ENCODE data around the gene CHST11.

The CHST11 gene

GRCh38 chr12:104516821-104517220 lies 60.1 kb downstream of the CHST11 start:
- peaks cover 3 to 34% (median 12%) of the 10 kb centered on the region in 11 experiments; a peak in 11 of 22 replicates for H3K36me3 ChIP-seq
- no peak overlapping the region for H3K9ac ChIP-seq
- H4K20me1 ChIP-seq, result peaks cover 86 to 96% (median 92%) of the 10 kb centered on the region in 11 experiments; a peak in 21 of 22 replicates
- H3K4me2 ChIP-seq, result peak overlapping the region in 10 of 11 experiments; percentile 8 to 96 (median 90); a peak in 18 of 22 replicates
- H3K9me3 ChIP-seq (replicated peaks in 1 of 11), result peaks cover 0 to 8% (median 0%) of the 10 kb centered on the region in 11 experiments; a peak in 2 of 22 replicates
- no peak overlapping the region for H3K4me3 ChIP-seq
- peak overlapping the region in 5 of 11 experiments; percentile 1 to 84 (median 82); a peak in 3 of 22 replicates for H3K27ac ChIP-seq
- H3K4me1 ChIP-seq, result peaks cover 58 to 91% (median 86%) of the 10 kb centered on the region in 10 experiments
- no peaks in the 10 kb centered on the region for H3K27me3 ChIP-seq
- TF ChIP-seq Cebpa-rat (IDR thresholded peaks at IDR 0.05), result no peak

GRCh38 chr12:104517880-104518279 lies 61.1 kb downstream of the CHST11 start:
- peak overlapping the region in 10 of 11 experiments; percentile 2 to 96 (median 90); a peak in 18 of 22 replicates for H3K4me2 ChIP-seq
- no peaks in the 10 kb centered on the region for H3K27me3 ChIP-seq
- peaks cover 3 to 28% (median 12%) of the 10 kb centered on the region in 11 experiments; a peak in 10 of 22 replicates for H3K36me3 ChIP-seq
- no peak overlapping the region for H3K4me3 ChIP-seq
- H3K9ac ChIP-seq, result peak overlapping the region in 5 of 11 experiments; percentile 12 to 57 (median 20); a peak in 7 of 22 replicates
- peak overlapping the region in 8 of 11 experiments; percentile 4 to 88 (median 80); a peak in 13 of 22 replicates for H3K27ac ChIP-seq
- H3K9me3 ChIP-seq (replicated peaks in 1 of 11), result peaks cover 0 to 8% (median 0%) of the 10 kb centered on the region in 11 experiments; a peak in 2 of 22 replicates
- H4K20me1 ChIP-seq, result peaks cover 80 to 96% (median 85%) of the 10 kb centered on the region in 11 experiments; a peak in 21 of 22 replicates
- TF ChIP-seq Cebpa-rat (IDR thresholded peaks at IDR 0.05), result no peak
- peaks cover 69 to 98% (median 93%) of the 10 kb centered on the region in 10 experiments for H3K4me1 ChIP-seq

GRCh38 chr12:104519190-104520019 lies 62.7 kb downstream of the CHST11 start:
- Histone ChIP-seq H3K4me1 (peaks cover 84 to 100% (median 96%) of the 10 kb centered on the region in 10 experiments), H3K27ac (peak overlapping the region in 9 of 11 experiments; percentile 21 to 88 (median 83); a peak in 17 of 22 replicates)

GRCh38 chr12:104520242-104520900 lies 63.6 kb downstream of the CHST11 start:
- Histone ChIP-seq H3K9me3 (replicated peaks in 1 of 11) (peaks cover 0 to 10% (median 5%) of the 10 kb centered on the region in 11 experiments; a peak in 11 of 22 replicates), H3K9ac (peak overlapping the region in 8 of 11 experiments; percentile 36 to 74 (median 60); a peak in 15 of 22 replicates), H3K4me3 (peak overlapping the region in 7 of 10 experiments; percentile 10 to 35 (median 20); a peak in 9 of 20 replicates), H3K27ac (peak overlapping the region in 9 of 11 experiments; percentile 21 to 88 (median 83); a peak in 18 of 22 replicates), H3K4me2 (peak overlapping the region; percentile 67 to 96 (median 90)), H4K20me1 (peaks cover 60 to 87% (median 64%) of the 10 kb centered on the region in 11 experiments; a peak in 21 of 22 replicates), H3K27me3 (no peaks in the 10 kb centered on the region), H3K4me1 (peaks cover 92 to 100% (median 96%) of the 10 kb centered on the region in 10 experiments), H3K36me3 (peaks cover 0 to 15% (median 5%) of the 10 kb centered on the region in 11 experiments; a peak in 6 of 22 replicates)
- peak in 2 of 11 experiments; percentile 44 to 61; a peak in 2 of 22 replicates for TF ChIP-seq Cebpa-rat (IDR thresholded peaks at IDR 0.05)

More at GRCh38 chr12:104519190-104520019, 62.7 kb downstream of the CHST11 start:
- peaks cover 0 to 15% (median 4%) of the 10 kb centered on the region in 11 experiments; a peak in 5 of 22 replicates for H3K36me3 ChIP-seq
- H3K4me3 ChIP-seq, result peak overlapping the region in 7 of 10 experiments; percentile 10 to 35 (median 22); a peak in 7 of 20 replicates
- no peak for TF ChIP-seq Cebpa-rat (IDR thresholded peaks at IDR 0.05)
- peaks cover 68 to 96% (median 74%) of the 10 kb centered on the region in 11 experiments; a peak in 21 of 22 replicates for H4K20me1 ChIP-seq
- H3K9ac ChIP-seq, result peak overlapping the region in 8 of 11 experiments; percentile 36 to 74 (median 60); a peak in 14 of 22 replicates
- no peaks in the 10 kb centered on the region for H3K27me3 ChIP-seq
- peaks cover 0 to 5% (median 0%) of the 10 kb centered on the region in 11 experiments; a peak in 4 of 22 replicates for H3K9me3 ChIP-seq (replicated peaks in 1 of 11)
- peak overlapping the region; percentile 67 to 96 (median 90) for H3K4me2 ChIP-seq

GRCh38 chr12:104521731-104522130 lies 65.0 kb downstream of the CHST11 start:
- Histone ChIP-seq H4K20me1 (peaks cover 46 to 74% (median 50%) of the 10 kb centered on the region in 11 experiments; a peak in 21 of 22 replicates), H3K36me3 (peaks cover 5 to 27% (median 15%) of the 10 kb centered on the region in 11 experiments; a peak in 20 of 22 replicates), H3K27ac (peak overlapping the region in 9 of 11 experiments; percentile 70 to 88 (median 82); a peak in 16 of 22 replicates), H3K4me3 (no peak overlapping the region), H3K4me2 (peak overlapping the region; percentile 67 to 96 (median 90)), H3K9me3 (replicated peaks in 1 of 11) (peaks cover 5 to 23% (median 18%) of the 10 kb centered on the region in 11 experiments), H3K4me1 (peaks cover 79 to 87% (median 83%) of the 10 kb centered on the region in 10 experiments), H3K9ac (peak overlapping the region in 7 of 11 experiments; percentile 17 to 69 (median 45); a peak in 9 of 22 replicates), H3K27me3 (no peaks in the 10 kb centered on the region)
- TF ChIP-seq Cebpa-rat (IDR thresholded peaks at IDR 0.05), result no peak

- Histone ChIP-seq H3K36me3 (peaks cover 19 to 40% (median 29%) of the 10 kb centered on the region in 11 experiments), H3K9ac (peak overlapping the region in 10 of 11 experiments; percentile 8 to 74 (median 63); a peak in 17 of 22 replicates), H3K27me3 (no peaks in the 10 kb centered on the region), H4K20me1 (peaks cover 32 to 59% (median 36%) of the 10 kb centered on the region in 11 experiments; a peak in 21 of 22 replicates), H3K4me1 (peaks cover 65 to 72% (median 70%) of the 10 kb centered on the region in 10 experiments), H3K9me3 (replicated peaks in 1 of 11) (peaks cover 20 to 38% (median 32%) of the 10 kb centered on the region in 11 experiments), H3K4me3 (peak overlapping the region in 6 of 10 experiments; percentile 6 to 39 (median 18); a peak in 7 of 20 replicates), H3K27ac (peak overlapping the region; percentile 24 to 88 (median 79); a peak in 20 of 22 replicates), H3K4me2 (peak overlapping the region; percentile 67 to 96 (median 90))
- no peak for TF ChIP-seq Cebpa-rat (IDR thresholded peaks at IDR 0.05)
Observed at GRCh38 chr12:104522985-104523722, 66.4 kb downstream of the CHST11 start.
